Measurements from ENCODE around the gene RAB3D. TPM values are rescaled to one million over a fixed set of nuclear protein-coding genes. Genes with fewer than 3 reads are reported as not detected.
A peak's percentile ranks its signal among the peaks of the same experiment; 100 is the strongest.

RAB3D gene
- total and polyA plus RNA-seq, 10 of the 15 experiments (the other 5 are each of a cell fraction or from before 2014, with no cell fraction given) = 1.1 to 15.7 (median 6.2) TPM

DNA sequence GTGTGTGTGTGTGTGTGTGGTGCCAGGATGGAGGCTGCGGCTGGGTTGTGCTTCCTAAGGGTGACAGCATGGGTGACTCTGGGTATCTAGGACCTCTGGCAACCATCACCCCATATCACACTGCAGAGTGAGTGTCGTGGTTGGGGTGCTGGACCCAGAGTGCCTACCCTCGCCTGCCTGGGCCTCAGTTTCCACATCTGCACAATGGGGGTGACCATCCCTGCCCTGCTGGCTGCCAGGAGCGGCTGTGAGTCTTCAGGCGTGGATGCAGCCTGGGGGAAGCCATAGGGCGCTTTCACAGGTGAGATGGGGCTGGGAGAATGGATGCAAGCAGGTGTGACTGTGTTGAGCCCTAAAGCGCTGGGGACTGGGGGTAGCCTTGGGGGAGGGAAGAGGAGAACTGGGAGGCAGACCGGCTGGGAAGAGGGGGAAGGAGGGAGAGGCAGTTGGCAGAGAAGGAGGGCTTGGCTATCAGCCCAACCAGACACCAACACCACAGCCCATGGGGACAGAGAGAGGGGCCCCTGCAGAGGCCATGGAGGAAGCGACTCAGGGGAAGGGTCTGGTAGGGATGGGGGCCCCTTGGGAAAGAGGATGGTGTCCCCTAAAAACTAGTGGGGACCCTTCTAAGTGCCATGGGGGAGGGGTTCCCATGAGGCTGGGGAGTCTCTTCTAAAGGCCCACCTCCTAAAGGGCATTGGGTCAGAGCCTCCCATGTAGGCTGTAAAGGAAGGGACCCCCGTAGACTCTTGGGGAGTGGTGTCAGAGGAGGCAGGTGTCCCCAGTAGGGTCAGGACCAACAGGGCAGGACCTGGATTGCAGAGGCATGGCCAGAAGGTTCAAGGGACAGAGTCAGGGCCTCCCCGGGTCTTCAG lies 17.5 kb upstream of the RAB3D start:
- in situ Hi-C loops (cut with MboI) = no loop called here
- intact Hi-C loops (cut with micrococcal nuclease; ENCODE audit: unreplicated experiment) = no loop called here
- Histone ChIP-seq H3K4me3 (no peak overlapping the region), H3K4me1 (ENCODE audit: control insufficient read depth, insufficient read depth, low read length) (peaks cover 4% of the 10 kb centered on the region; the same call in 1 of the 2 replicates), H3K9ac (ENCODE audit: control insufficient read depth, insufficient read depth, low read length) (no peak overlapping the region), H3K27me3 (replicated peaks in 1 of 2; ENCODE audit: control insufficient read depth in 2 of 2, insufficient read depth in 2 of 2, low read length in 1 of 2) (no peaks in the 10 kb centered on the region), H3K4me2 (ENCODE audit: control insufficient read depth, insufficient read depth) (no peak overlapping the region), H3K36me3 (ENCODE audit: control insufficient read depth in 2 of 2, insufficient read depth in 2 of 2, low read length in 1 of 2) (no peaks in the 10 kb centered on the region), H3K79me2 (ENCODE audit: control insufficient read depth, insufficient read depth, low read length) (no peaks in the 10 kb centered on the region), H4K20me1 (ENCODE audit: control insufficient read depth, insufficient read depth) (no peaks in the 10 kb centered on the region), H2AFZ (ENCODE audit: control insufficient read depth, low read depth, low read length) (no peak overlapping the region), H3K9me3 (replicated peaks; ENCODE audit: control insufficient read depth, insufficient read depth, low read length) (no peaks in the 10 kb centered on the region), H3K27ac (ENCODE audit: control insufficient read depth, insufficient read depth) (no peak overlapping the region)
- no peak for DNase-seq (ENCODE audit: low read depth, low spot score)
- FAIRE-seq = no peak
- 61% methylated on average over 10 of the region's 11 CpGs for WGBS (ENCODE audit: insufficient coverage, insufficient replicate concordance, low lambda C conversion rate, missing lambda C conversion rate)
- no TSS peak for BruUV-seq (replicated peaks)
- RAD21 ChIA-PET (ENCODE audit: unreplicated experiment) = no interaction called here
- no peak for ATAC-seq
- TF ChIP-seq ESRRA (IDR thresholded peaks at IDR 0.05; ENCODE audit: low read length) (no peak), BRCA1 (IDR thresholded peaks at IDR 0.05; ENCODE audit: low read depth, low read length) (no peak), PAX8 (IDR thresholded peaks at IDR 0.05) (no peak), NR2C1 (IDR thresholded peaks at IDR 0.05) (no peak)
- TF ChIP-seq, protein P1, sequence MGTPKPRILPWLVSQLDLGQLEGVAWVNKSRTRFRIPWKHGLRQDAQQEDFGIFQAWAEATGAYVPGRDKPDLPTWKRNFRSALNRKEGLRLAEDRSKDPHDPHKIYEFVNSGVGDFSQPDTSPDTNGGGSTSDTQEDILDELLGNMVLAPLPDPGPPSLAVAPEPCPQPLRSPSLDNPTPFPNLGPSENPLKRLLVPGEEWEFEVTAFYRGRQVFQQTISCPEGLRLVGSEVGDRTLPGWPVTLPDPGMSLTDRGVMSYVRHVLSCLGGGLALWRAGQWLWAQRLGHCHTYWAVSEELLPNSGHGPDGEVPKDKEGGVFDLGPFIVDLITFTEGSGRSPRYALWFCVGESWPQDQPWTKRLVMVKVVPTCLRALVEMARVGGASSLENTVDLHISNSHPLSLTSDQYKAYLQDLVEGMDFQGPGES (IDR thresholded peaks at IDR 0.05) = no peak
- CTCF ChIA-PET = interaction anchor here (1.7 kb wide), 1 partner anchor 11 kb away, joined by 4 read pairs; the partner anchor contains the start of genes CCDC159 and TMEM205
- POLR2A ChIA-PET = no interaction called here
- SMC1A ChIA-PET (ENCODE audit: uncharacterized antibody, unreplicated experiment) = no interaction called here

DNA sequence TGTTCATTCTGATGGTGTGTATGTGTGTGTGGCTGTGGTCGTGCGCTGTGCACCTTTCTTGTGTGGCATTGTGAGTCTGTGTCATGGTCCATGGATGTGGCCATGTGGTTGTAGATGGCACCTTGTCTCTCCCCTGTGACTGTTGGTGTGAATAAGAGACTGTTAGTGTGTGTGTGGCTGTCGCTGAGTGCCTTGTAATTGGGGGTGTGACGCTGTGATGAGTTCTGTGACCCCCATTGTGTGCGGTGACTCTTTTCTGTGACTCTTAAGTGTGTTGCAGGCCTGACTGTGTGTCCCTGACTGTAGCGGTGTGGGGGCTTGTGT lies 16.6 kb upstream of the RAB3D start:
- Histone ChIP-seq H3K4me3 (no peak overlapping the region), H3K27ac (ENCODE audit: control insufficient read depth, insufficient read depth) (no peak overlapping the region), H3K4me1 (ENCODE audit: control insufficient read depth, insufficient read depth, low read length) (peaks cover 4% of the 10 kb centered on the region; the same call in 1 of the 2 replicates), H3K79me2 (ENCODE audit: control insufficient read depth, insufficient read depth, low read length) (no peaks in the 10 kb centered on the region), H3K27me3 (replicated peaks in 1 of 2; ENCODE audit: control insufficient read depth in 2 of 2, insufficient read depth in 2 of 2, low read length in 1 of 2) (no peaks in the 10 kb centered on the region), H3K36me3 (ENCODE audit: control insufficient read depth in 2 of 2, insufficient read depth in 2 of 2, low read length in 1 of 2) (no peaks in the 10 kb centered on the region), H3K4me2 (ENCODE audit: control insufficient read depth, insufficient read depth) (peak overlapping the region; percentile 54), H3K9ac (ENCODE audit: control insufficient read depth, insufficient read depth, low read length) (no peak overlapping the region), H3K9me3 (replicated peaks; ENCODE audit: control insufficient read depth, insufficient read depth, low read length) (no peaks in the 10 kb centered on the region), H4K20me1 (ENCODE audit: control insufficient read depth, insufficient read depth) (no peaks in the 10 kb centered on the region), H2AFZ (ENCODE audit: control insufficient read depth, low read depth, low read length) (no peak overlapping the region)
- BruUV-seq (replicated peaks) = no TSS peak
- POLR2A ChIA-PET = no interaction called here
- no peak for DNase-seq (ENCODE audit: low read depth, low spot score)
- RAD21 ChIA-PET (ENCODE audit: unreplicated experiment) = no interaction called here
- CTCF ChIA-PET = no interaction called here
- TF ChIP-seq KDM1A (IDR thresholded peaks at IDR 0.05; ENCODE audit: borderline replicate concordance) (no peak), SIN3A (IDR thresholded peaks at IDR 0.05; ENCODE audit: low read depth, low read length) (no peak), POU2F2 (IDR thresholded peaks at IDR 0.05; ENCODE audit: borderline replicate concordance, low read depth, low read length) (0 out of 3 replicates have a peak, but pooled peaks have one; percentile 29)
- TF ChIP-seq, protein P2, sequence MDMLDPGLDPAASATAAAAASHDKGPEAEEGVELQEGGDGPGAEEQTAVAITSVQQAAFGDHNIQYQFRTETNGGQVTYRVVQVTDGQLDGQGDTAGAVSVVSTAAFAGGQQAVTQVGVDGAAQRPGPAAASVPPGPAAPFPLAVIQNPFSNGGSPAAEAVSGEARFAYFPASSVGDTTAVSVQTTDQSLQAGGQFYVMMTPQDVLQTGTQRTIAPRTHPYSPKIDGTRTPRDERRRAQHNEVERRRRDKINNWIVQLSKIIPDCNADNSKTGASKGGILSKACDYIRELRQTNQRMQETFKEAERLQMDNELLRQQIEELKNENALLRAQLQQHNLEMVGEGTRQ (IDR thresholded peaks at IDR 0.05; ENCODE audit: borderline replicate concordance, low read depth, low read length) = no peak
- in situ Hi-C loops (cut with MboI) (no loop called here), intact Hi-C loops (cut with micrococcal nuclease; ENCODE audit: unreplicated experiment) (no loop called here)
- SMC1A ChIA-PET (ENCODE audit: uncharacterized antibody, unreplicated experiment) = no interaction called here
- no peak for FAIRE-seq
- WGBS (ENCODE audit: insufficient coverage, insufficient replicate concordance, low lambda C conversion rate, missing lambda C conversion rate) = 86% methylated on average over 6 of the region's 6 CpGs
- no peak for ATAC-seq

Measured in GM12878 (cell line).